H1 (cell line): ENCODE measurements around the gene CCDC47. TPM values are rescaled to one million over a fixed set of nuclear protein-coding genes. Genes with fewer than 3 reads are reported as not detected.
A peak's percentile ranks its signal among the peaks of the same experiment; 100 is the strongest.

Source experiments
- CHD7 ChIP-seq: fragments of 300-600 bp; sonication (generic); IDR thresholded peaks from 2 replicates; pipeline ENCODE4 v1.7.1; 2012; ENCODE audit warnings: low read length, moderate library complexity, mild to moderate bottlenecking, inconsistent platforms; ENCODE audit not compliant: insufficient replicate concordance
- CTCF ChIP-seq, 3 experiments: IDR thresholded peaks; 1 replicate in 2 of 3; 2 replicates in 1 of 3; pipeline versions ENCODE4 v1.5.1 to v1.6.1; 2011; ENCODE audit warnings: low read length in 3 of 3, mild to moderate bottlenecking in 3 of 3, inconsistent platforms in 2 of 3, low read depth in 1 of 3, moderate library complexity in 1 of 3; ENCODE audit not compliant: insufficient read depth in 1 of 3; ENCODE audit errors: control extremely low read depth in 1 of 3
- HDAC6 ChIP-seq: IDR thresholded peaks from one replicate; pipeline ENCODE4 v1.7.1; 2012; ENCODE audit warnings: low read depth, mild to moderate bottlenecking, inconsistent platforms, low read length, moderate library complexity
- JUN ChIP-seq: IDR thresholded peaks from 2 replicates; pipeline ENCODE4 v1.6.1; 2011; ENCODE audit warnings: low read depth, mild to moderate bottlenecking, improper control_type of control experiment, low read length
- RNF2 ChIP-seq: fragments of 200-900, 300-1000 bp; sonication (generic); IDR thresholded peaks from 2 replicates; pipeline ENCODE4 v1.7.1; 2016; ENCODE audit warnings: borderline replicate concordance, low read depth, mild to moderate bottlenecking, antibody characterized with exemption, low read length; ENCODE audit not compliant: poor library complexity, severe bottlenecking; ENCODE audit errors: missing control alignments
- SP1 ChIP-seq: IDR thresholded peaks from 2 replicates; pipeline ENCODE4 v1.6.1; 2011; ENCODE audit warnings: low read depth, low read length
- polyA plus RNA-seq, 7 experiments: library from polyadenylated mRNA; depleted of rRNA in 3 of 7; stranded (reverse) in 5 of 7; unstranded in 2 of 7; fragments of >200 nt in 5 of 7; fragments of 200-250 nt in 2 of 7; gene quantifications; 1 replicate in 5 of 7; 2 replicates in 1 of 7; 4 replicates in 1 of 7; pipeline versions ENCODE4 v1.2.1 to v1.2.3, GENCODE V29; 2011 to 2013; ENCODE audit warnings: missing spikeins in 2 of 7, mixed read lengths in 2 of 7
- total RNA-seq: library from RNA; stranded (reverse); fragmentation: NEBNext Ultra II Directional; extraction: Animal tissue kit (Norgen Biotek cat#: 25700); gene quantifications from 2 replicates; pipeline ENCODE4 v1.2.1, GENCODE V29; 2021

The CCDC47 gene
- total and polyA plus RNA-seq, 2 of the 8 experiments (the other 6 are each of a cell fraction or from before 2014, with no cell fraction given), result 21.2 to 83.1 TPM

- TF ChIP-seq CTCF (IDR thresholded peaks at IDR 0.05; ENCODE audit: control extremely low read depth in 1 of 3, insufficient read depth in 1 of 3, low read depth in 1 of 3, low read length in 3 of 3) (no peak), HDAC6 (no peak), CHD7 (no peak), JUN (no peak), SP1 (peak; percentile 63), RNF2 (no peak)
These were observed at the start of gene CCDC47 (continued) for GRCh38 chr17:63773272-63774140.
